Endodermal cell (in vitro differentiated cells): ENCODE results near the gene CSNK1G2. TPM values are rescaled to one million over a fixed set of nuclear protein-coding genes. Genes with fewer than 3 reads are reported as not detected.
A peak's percentile ranks its signal among the peaks of the same experiment; 100 is the strongest.

Experiments used
- DNase-seq: peaks from one replicate; pipeline ENCODE4 v3.0.0-alpha.2; 2017
- H3K27ac ChIP-seq: 2 replicates; pipeline ENCODE4 v1.5.1; 2013; ENCODE audit warnings: mild to moderate bottlenecking, low read depth, low read length, moderate library complexity
- H3K27me3 ChIP-seq: 2 replicates; pipeline ENCODE4 v1.6.1; 2013; ENCODE audit warnings: mild to moderate bottlenecking, low read length, moderate library complexity; ENCODE audit not compliant: insufficient read depth, control insufficient read depth, poor library complexity, severe bottlenecking
- H3K36me3 ChIP-seq: 2 replicates; pipeline ENCODE4 v1.7.0; 2013; ENCODE audit warnings: mild to moderate bottlenecking, low read length, moderate library complexity; ENCODE audit not compliant: control insufficient read depth, insufficient read depth
- H3K4me1 ChIP-seq: one replicate; pipeline ENCODE4 v1.7.0; 2013; ENCODE audit warnings: low read length; ENCODE audit not compliant: control insufficient read depth, insufficient read depth
- H3K4me3 ChIP-seq: 2 replicates; pipeline ENCODE4 v1.5.1; 2013; ENCODE audit warnings: mild to moderate bottlenecking, low read length, moderate library complexity
- H3K9ac ChIP-seq: 2 replicates; pipeline ENCODE4 v1.6.1; 2013; ENCODE audit warnings: mild to moderate bottlenecking, low read length, moderate library complexity; ENCODE audit not compliant: poor library complexity, severe bottlenecking; ENCODE audit errors: extremely low read depth
- H3K9me3 ChIP-seq: 2 replicates; pipeline ENCODE4 v1.6.1; 2013; ENCODE audit warnings: mild to moderate bottlenecking, low read length, moderate library complexity; ENCODE audit not compliant: control insufficient read depth
- H3K27ac Mint-ChIP-seq: 2 replicates; pipeline ENCODE4 v1.8.0; 2020; ENCODE audit warnings: mixed read lengths
- H3K27me3 Mint-ChIP-seq: 2 replicates; pipeline ENCODE4 v1.8.0; 2021; ENCODE audit warnings: mild to moderate bottlenecking, mixed read lengths; ENCODE audit not compliant: insufficient read depth
- H3K36me3 Mint-ChIP-seq: 2 replicates; pipeline ENCODE4 v1.8.0; 2020; ENCODE audit warnings: low read depth, mixed read lengths
- H3K4me1 Mint-ChIP-seq: 2 replicates; pipeline ENCODE4 v1.8.0; 2020; ENCODE audit warnings: mixed read lengths
- H3K4me3 Mint-ChIP-seq: 2 replicates; pipeline ENCODE4 v1.8.0; 2020; ENCODE audit warnings: mild to moderate bottlenecking, moderate library complexity, mixed read lengths
- H3K9me3 Mint-ChIP-seq: 2 replicates; pipeline ENCODE4 v1.8.0; 2020; ENCODE audit warnings: mild to moderate bottlenecking, mixed read lengths
- WGBS, 2 experiments: methylation state at CpG; one replicate each; pipeline versions ENCODE4 v1.1.5 to v1.1.7; 2013; ENCODE audit warnings: missing lambda C conversion rate in 2 of 2, mixed read lengths in 1 of 2; ENCODE audit not compliant: insufficient coverage in 1 of 2, insufficient read length in 1 of 2; 5-methylcytosine and 5-hydroxymethylcytosine counted together
- total RNA-seq, 2 donors: library from RNA; stranded (reverse); fragmentation: NEBNext Ultra II Directional in 1 of 2; extraction: Animal tissue kit (Norgen Biotek cat#: 25700) in 1 of 2; gene quantifications; 2 replicates in 1 of 2; 3 replicates in 1 of 2; pipeline ENCODE4 v1.2.1, GENCODE V29; 2021
- TF ChIP-seq, protein P1 (sequence below): fragments of 200-600 bp; sonication (generic); conservative IDR thresholded peaks from 2 replicates; pipeline ENCODE4 v1.5.0; 2021; ENCODE audit warnings: antibody characterized with exemption, mild to moderate bottlenecking

CSNK1G2 gene
- total RNA-seq, 2 donors from 2014 or later, result 111 to 112 TPM

GRCh38 chr19:2022289-2022688, 81.3 kb downstream of the CSNK1G2 start:
- H3K4me3 ChIP-seq, result no peak overlapping the region
- 95 to 97% methylated on average over 2 of the region's 2 CpGs for WGBS, 2 experiments
- H3K4me1 Mint-ChIP-seq, result peaks cover 2% of the 10 kb centered on the region
- TF ChIP-seq, protein P1, sequence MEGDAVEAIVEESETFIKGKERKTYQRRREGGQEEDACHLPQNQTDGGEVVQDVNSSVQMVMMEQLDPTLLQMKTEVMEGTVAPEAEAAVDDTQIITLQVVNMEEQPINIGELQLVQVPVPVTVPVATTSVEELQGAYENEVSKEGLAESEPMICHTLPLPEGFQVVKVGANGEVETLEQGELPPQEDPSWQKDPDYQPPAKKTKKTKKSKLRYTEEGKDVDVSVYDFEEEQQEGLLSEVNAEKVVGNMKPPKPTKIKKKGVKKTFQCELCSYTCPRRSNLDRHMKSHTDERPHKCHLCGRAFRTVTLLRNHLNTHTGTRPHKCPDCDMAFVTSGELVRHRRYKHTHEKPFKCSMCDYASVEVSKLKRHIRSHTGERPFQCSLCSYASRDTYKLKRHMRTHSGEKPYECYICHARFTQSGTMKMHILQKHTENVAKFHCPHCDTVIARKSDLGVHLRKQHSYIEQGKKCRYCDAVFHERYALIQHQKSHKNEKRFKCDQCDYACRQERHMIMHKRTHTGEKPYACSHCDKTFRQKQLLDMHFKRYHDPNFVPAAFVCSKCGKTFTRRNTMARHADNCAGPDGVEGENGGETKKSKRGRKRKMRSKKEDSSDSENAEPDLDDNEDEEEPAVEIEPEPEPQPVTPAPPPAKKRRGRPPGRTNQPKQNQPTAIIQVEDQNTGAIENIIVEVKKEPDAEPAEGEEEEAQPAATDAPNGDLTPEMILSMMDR, result no peak
- peaks cover 13% of the 10 kb centered on the region for H3K27me3 Mint-ChIP-seq
- no peaks in the 10 kb centered on the region for H3K36me3 ChIP-seq
- H3K27ac Mint-ChIP-seq, result no peak overlapping the region
- H3K36me3 Mint-ChIP-seq, result peaks cover 3% of the 10 kb centered on the region
- H3K9ac ChIP-seq, result no peak overlapping the region
- DNase-seq, result no peak
- peaks cover 23% of the 10 kb centered on the region for H3K9me3 Mint-ChIP-seq
- no peaks in the 10 kb centered on the region for H3K4me1 ChIP-seq
- no peak overlapping the region for H3K27ac ChIP-seq
- no peaks in the 10 kb centered on the region for H3K27me3 ChIP-seq
- no peaks in the 10 kb centered on the region for H3K9me3 ChIP-seq
- no peak overlapping the region for H3K4me3 Mint-ChIP-seq

DNA sequence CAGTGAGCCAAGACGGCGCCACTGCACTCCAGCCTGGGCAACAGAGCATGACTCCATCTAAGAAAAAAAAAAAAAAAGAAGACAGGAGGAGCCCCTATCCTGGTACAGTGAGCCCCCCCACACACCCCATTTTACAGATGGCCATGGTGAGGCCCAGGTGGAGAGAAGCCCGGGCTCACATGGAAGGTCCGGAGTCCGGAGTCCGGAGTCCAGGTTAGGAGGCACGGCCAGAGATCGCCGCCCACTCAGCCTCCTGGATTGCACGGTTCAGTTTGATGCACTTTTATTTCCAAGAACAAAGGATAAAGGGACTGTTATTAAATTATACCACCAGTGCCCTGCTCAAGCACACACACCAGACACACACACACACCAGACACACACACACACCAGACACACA, 85.8 kb downstream of the CSNK1G2 start:
- Histone ChIP-seq H3K27me3 (no peaks in the 10 kb centered on the region), H3K36me3 (no peaks in the 10 kb centered on the region), H3K27ac (no peak overlapping the region), H3K4me3 (no peak overlapping the region), H3K9me3 (no peaks in the 10 kb centered on the region), H3K4me1 (no peaks in the 10 kb centered on the region), H3K9ac (no peak overlapping the region)
- no peak for DNase-seq
- Mint-ChIP-seq H3K27ac (no peak overlapping the region), H3K36me3 (peaks cover 3% of the 10 kb centered on the region), H3K27me3 (peaks cover 12% of the 10 kb centered on the region), H3K4me1 (peaks cover 3% of the 10 kb centered on the region), H3K9me3 (peaks cover 21% of the 10 kb centered on the region), H3K4me3 (no peak overlapping the region)
- 90 to 93% methylated on average over 9 to 10 of the region's 10 CpGs for WGBS, 2 experiments
- TF ChIP-seq, protein P1, result no peak

DNA sequence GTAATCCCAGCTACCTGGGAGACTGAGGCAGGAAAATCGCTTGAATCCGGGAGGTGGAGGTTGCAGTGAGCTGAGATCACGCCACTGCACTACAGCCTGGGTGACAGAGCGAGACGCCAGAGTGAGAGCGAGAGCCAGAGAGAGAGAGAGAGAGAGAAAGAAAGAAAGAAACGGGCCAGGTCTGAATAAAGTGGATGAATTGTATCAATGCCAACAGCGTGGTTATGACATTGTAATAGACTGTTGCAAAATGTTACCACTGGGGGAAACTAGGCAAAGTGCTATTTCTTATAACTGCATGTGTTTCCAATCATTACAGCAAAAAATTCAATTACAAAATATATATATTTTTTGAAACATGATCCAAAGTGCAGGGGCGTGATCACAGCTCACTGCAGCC, 86.4 kb downstream of the CSNK1G2 start:
- H3K27me3 Mint-ChIP-seq, result peaks cover 11% of the 10 kb centered on the region
- TF ChIP-seq, protein P1, result no peak
- peaks cover 2% of the 10 kb centered on the region for H3K4me1 Mint-ChIP-seq
- peaks cover 3% of the 10 kb centered on the region for H3K36me3 Mint-ChIP-seq
- H3K4me3 Mint-ChIP-seq, result no peak overlapping the region
- WGBS, 2 experiments, result 93 to 97% methylated on average over 8 to 9 of the region's 9 CpGs
- H3K9me3 ChIP-seq, result no peaks in the 10 kb centered on the region
- no peak for DNase-seq
- no peak overlapping the region for H3K4me3 ChIP-seq
- no peaks in the 10 kb centered on the region for H3K36me3 ChIP-seq
- H3K27ac Mint-ChIP-seq, result peak overlapping the region; percentile 7
- H3K27me3 ChIP-seq, result no peaks in the 10 kb centered on the region
- H3K4me1 ChIP-seq, result no peaks in the 10 kb centered on the region
- no peak overlapping the region for H3K27ac ChIP-seq
- H3K9me3 Mint-ChIP-seq, result peaks cover 21% of the 10 kb centered on the region
- H3K9ac ChIP-seq, result no peak overlapping the region

Other genes with a start within 250 kb of the CSNK1G2 start
- gene ONECUT3, start 187.7 kb upstream of the CSNK1G2 start, total RNA-seq, result under 1 TPM in 1 of 2 donors, not detected in 1; 0.04 TPM
- gene ATP8B3, start 128.9 kb upstream of the CSNK1G2 start, total RNA-seq, result 1 to 10 TPM; 2.3 to 3.4 TPM
- gene REXO1, start 92.7 kb upstream of the CSNK1G2 start, total RNA-seq, result 10 to 100 TPM; 51.6 to 56.4 TPM
- 10 to 100 TPM; 39.0 to 42.9 TPM for gene KLF16, start 77.6 kb upstream of the CSNK1G2 start, total RNA-seq
- gene ABHD17A, start 55.7 kb upstream of the CSNK1G2 start, total RNA-seq, result 10 to 100 TPM; 50.6 to 52.9 TPM
- 10 to 100 TPM in 1 of 2 donors, 1 to 10 TPM in 1; 9.9 to 13.8 TPM for gene ADAT3, start 35.8 kb upstream of the CSNK1G2 start, total RNA-seq
- gene SCAMP4, start 35.8 kb upstream of the CSNK1G2 start, total RNA-seq, result 10 to 100 TPM; 69.6 to 75.3 TPM
- gene BTBD2, start 74.5 kb downstream of the CSNK1G2 start, total RNA-seq, result 100 to 1,000 TPM; 107 to 112 TPM
- gene MKNK2, start 110.1 kb downstream of the CSNK1G2 start, total RNA-seq, result 100 to 1,000 TPM; 120 to 123 TPM
- 10 to 100 TPM; 20.9 to 21.8 TPM for gene MOB3A, start 155.2 kb downstream of the CSNK1G2 start, total RNA-seq
- gene IZUMO4, start 155.7 kb downstream of the CSNK1G2 start, total RNA-seq, result 1 to 10 TPM; 4.3 to 5.4 TPM
- gene AP3D1, start 210.4 kb downstream of the CSNK1G2 start, total RNA-seq, result 100 to 1,000 TPM; 162 to 181 TPM
- gene DOT1L, start 222.8 kb downstream of the CSNK1G2 start, total RNA-seq, result 100 to 1,000 TPM in 1 of 2 donors, 10 to 100 TPM in 1; 84.3 to 102 TPM